GM19397 (cell line): ENCODE data around the gene VARS2.
"Not testable (repeated sequence)": the region's sequence is repeated elsewhere in the genome, so short reads cannot be mapped to it uniquely, and the experiment has no call there.

Experiments
- ATAC-seq: cut with Tn5 transposase; IDR thresholded peaks from one replicate; pipeline ENCODE4 v1.9.1; 2021; ENCODE audit warnings: mild to moderate bottlenecking, moderate library complexity; ENCODE audit not compliant: unreplicated experiment

The VARS2 gene

GRCh38 chr6:30960907-30961673 is 47.1 kb downstream of the VARS2 start:
- no peak for ATAC-seq

GRCh38 chr6:30962716-30963115 is 48.7 kb downstream of the VARS2 start:
- ATAC-seq: no peak

- no peak for ATAC-seq
Measured at GRCh38 chr6:30963641-30964040, 49.6 kb downstream of the VARS2 start.

GRCh38 chr6:30964075-30964474 is 50.0 kb downstream of the VARS2 start:
- ATAC-seq: no peak

- ATAC-seq: no peak
Measured at GRCh38 chr6:30965140-30965601, 51.1 kb downstream of the VARS2 start.

- no peak for ATAC-seq
Measured at GRCh38 chr6:30966154-30966553, 52.1 kb downstream of the VARS2 start.

GRCh38 chr6:30969171-30969570 is 55.1 kb downstream of the VARS2 start:
- not testable (repeated sequence) for ATAC-seq

- ATAC-seq: no peak
Measured at GRCh38 chr6:30970946-30971345, 56.9 kb downstream of the VARS2 start.

- ATAC-seq: no peak
Measured at GRCh38 chr6:30972816-30973215, 58.8 kb downstream of the VARS2 start.

- ATAC-seq: no peak
Measured at GRCh38 chr6:30974490-30975252, 60.6 kb downstream of the VARS2 start.
